OCI-LY7 (cell line): Measurements from ENCODE around the gene CLIP3. TPM values are rescaled to one million over a fixed set of nuclear protein-coding genes. Genes with fewer than 3 reads are reported as not detected.

ENCODE experiments used
- BruUV-seq: library from RNA; stranded (reverse); fragments of 400-500 nt; replicated peaks from 2 replicates; lab custom pipeline; 2021; lab: Mats Ljungman, UMichigan
- CTCF ChIA-PET: fragments of 300-600 bp; sonication (Branson Sonifier 250); formaldehyde crosslinking; loops from one replicate; lab custom pipeline; 2022; ENCODE audit warnings: antibody characterized with exemption; ENCODE audit not compliant: unreplicated experiment; lab: Charles Lee
- POLR2A ChIA-PET: fragments of 300-600 bp; sonication (Branson Sonifier 250); formaldehyde crosslinking; loops from one replicate; lab custom pipeline; 2022; ENCODE audit warnings: antibody characterized with exemption; lab: Charles Lee
- DNase-seq: peaks from one replicate; pipeline ENCODE4 v3.0.0-alpha.2; 2015; ENCODE audit warnings: low spot score
- H2AFZ ChIP-seq: fragments of 200-600 bp; sonication (generic), shearing (Covaris generic); 2 replicates; pipeline ENCODE4 v1.6.1; 2014; ENCODE audit warnings: mild to moderate bottlenecking, antibody characterized with exemption, low read length, moderate library complexity
- H3K27ac ChIP-seq: fragments of 200-600 bp; sonication (generic); 2 replicates; pipeline ENCODE4 v1.5.1; 2014; ENCODE audit warnings: mixed run types, low read depth, mild to moderate bottlenecking, moderate library complexity, low read length, inconsistent platforms; ENCODE audit not compliant: poor library complexity, severe bottlenecking
- H3K36me3 ChIP-seq: fragments of 200-600 bp; sonication (generic); 2 replicates; pipeline ENCODE4 v1.6.1; 2014; ENCODE audit warnings: mild to moderate bottlenecking, antibody characterized with exemption, low read length, moderate library complexity, mixed read lengths; ENCODE audit not compliant: insufficient read depth
- H3K4me1 ChIP-seq: fragments of 200-600 bp; sonication (generic); 2 replicates; pipeline ENCODE4 v1.5.1; 2014; ENCODE audit warnings: mild to moderate bottlenecking, low read length; ENCODE audit not compliant: insufficient read depth, poor library complexity, severe bottlenecking
- H3K4me2 ChIP-seq: fragments of 200-600 bp; sonication (generic); 2 replicates; pipeline ENCODE4 v1.6.1; 2014; ENCODE audit warnings: mild to moderate bottlenecking, low read length
- H3K4me3 ChIP-seq: fragments of 200-600 bp; sonication (generic); 2 replicates; pipeline ENCODE4 v1.5.1; 2014; ENCODE audit warnings: mild to moderate bottlenecking, low read depth, low read length; ENCODE audit not compliant: poor library complexity, severe bottlenecking
- H3K79me2 ChIP-seq: fragments of 200-600 bp; sonication (generic); 2 replicates; pipeline ENCODE4 v1.6.1; 2016; ENCODE audit warnings: low read depth, mild to moderate bottlenecking, low read length, moderate library complexity, mixed read lengths; ENCODE audit not compliant: insufficient read depth
- H3K9me2 ChIP-seq: fragments of 200-600 bp; sonication (generic); 2 replicates; pipeline ENCODE4 v1.6.1; 2016; ENCODE audit warnings: mild to moderate bottlenecking, low read length, mixed read lengths; ENCODE audit not compliant: insufficient read depth
- H3K9me3 ChIP-seq: fragments of 200-600 bp; sonication (generic); 2 replicates; pipeline ENCODE4 v1.6.1; 2014; ENCODE audit warnings: mild to moderate bottlenecking, mixed run types, low read length, mixed read lengths
- H4K20me1 ChIP-seq: fragments of 200-600 bp; sonication (generic); 2 replicates; pipeline ENCODE4 v1.6.1; 2014; ENCODE audit warnings: mild to moderate bottlenecking, antibody characterized with exemption, low read length, moderate library complexity, mixed read lengths; ENCODE audit not compliant: insufficient read depth
- CTCF ChIP-seq: fragments of 200-600 bp; sonication (generic); conservative IDR thresholded peaks from 2 replicates; pipeline ENCODE4 v1.5.1; 2014; ENCODE audit warnings: mild to moderate bottlenecking, antibody characterized with exemption, low read length, moderate library complexity, mixed read lengths
- EZH2phosphoT487 ChIP-seq: fragments of 200-600 bp; sonication (generic); IDR thresholded peaks from 2 replicates; pipeline ENCODE4 v1.6.1; 2018; ENCODE audit warnings: low read depth, borderline replicate concordance, mild to moderate bottlenecking, mixed run types, antibody characterized with exemption, low read length, moderate library complexity, mixed read lengths
- intact Hi-C: fragments of 100-400 bp; cut with micrococcal nuclease; formaldehyde crosslinking; loops from one replicate; pipeline ENCODE4 v1.10.0; 2022; ENCODE audit not compliant: unreplicated experiment
- total RNA-seq, 2 experiments: library from RNA; depleted of rRNA in 1 of 2; stranded (reverse); fragments of >200 nt in 1 of 2; shearing (Covaris generic) in 1 of 2; gene quantifications; 2 replicates each; pipeline ENCODE4 v1.2.3, GENCODE V29; 2014 to 2022

CLIP3 gene
- total RNA-seq, 2 experiments from 2014 or later, result 0.66 to 2.4 TPM

GRCh38 chr19:35987571-35987896, 45.1 kb downstream of the CLIP3 start:
- peaks cover 5% of the 10 kb centered on the region for H3K4me1 ChIP-seq
- no TSS peak for BruUV-seq
- no peaks in the 10 kb centered on the region for H3K36me3 ChIP-seq
- POLR2A ChIA-PET, result interaction anchor here (0.7 kb wide), 1 partner anchor 49 kb away, joined by 4 read pairs; no protein-coding TSS in a partner anchor
- no peaks in the 10 kb centered on the region for H4K20me1 ChIP-seq
- H3K9me3 ChIP-seq, result peaks cover 5% of the 10 kb centered on the region; the same call in 1 of the 2 replicates
- intact Hi-C loops, result no loop called here
- TF ChIP-seq CTCF, result peak; percentile 50; the same call in 1 of the 2 replicates
- TF ChIP-seq EZH2phosphoT487, result no peak
- H3K4me3 ChIP-seq, result peak overlapping the region; percentile 56
- no peaks in the 10 kb centered on the region for H3K9me2 ChIP-seq
- H2AFZ ChIP-seq, result no peak overlapping the region
- peak overlapping the region; percentile 61 for H3K4me2 ChIP-seq
- H3K79me2 ChIP-seq, result no peaks in the 10 kb centered on the region
- DNase-seq, result peak; percentile 12
- CTCF ChIA-PET, result no interaction called here
- H3K27ac ChIP-seq, result no peak overlapping the region

- no TSS peak for BruUV-seq
- H3K9me2 ChIP-seq, result no peaks in the 10 kb centered on the region
- no peaks in the 10 kb centered on the region for H3K79me2 ChIP-seq
- H2AFZ ChIP-seq, result no peak overlapping the region
- intact Hi-C loops, result no loop called here
- peak overlapping the region; percentile 61 for H3K4me2 ChIP-seq
- peak overlapping the region; percentile 56 for H3K4me3 ChIP-seq
- no peak overlapping the region for H3K27ac ChIP-seq
- no peaks in the 10 kb centered on the region for H4K20me1 ChIP-seq
- DNase-seq, result peak; percentile 39
- H3K9me3 ChIP-seq, result peaks cover 5% of the 10 kb centered on the region; the same call in 1 of the 2 replicates
- H3K36me3 ChIP-seq, result no peaks in the 10 kb centered on the region
- ChIA-PET CTCF (no interaction called here), POLR2A (interaction anchor here (0.7 kb wide), 1 partner anchor 50 kb away, joined by 4 read pairs; no protein-coding TSS in a partner anchor)
- H3K4me1 ChIP-seq, result peaks cover 5% of the 10 kb centered on the region
- TF ChIP-seq CTCF (no peak), EZH2phosphoT487 (no peak)
These were observed 45.8 kb downstream of the CLIP3 start for GRCh38 chr19:35986664-35987570.

GRCh38 chr19:35986111-35986510, 46.6 kb downstream of the CLIP3 start:
- POLR2A ChIA-PET, result no interaction called here
- CTCF ChIA-PET, result no interaction called here
- BruUV-seq, result no TSS peak
- H3K9me2 ChIP-seq, result no peaks in the 10 kb centered on the region
- no peaks in the 10 kb centered on the region for H4K20me1 ChIP-seq
- no peaks in the 10 kb centered on the region for H3K36me3 ChIP-seq
- TF ChIP-seq CTCF (no peak), EZH2phosphoT487 (no peak)
- no peak for DNase-seq
- no peak overlapping the region for H2AFZ ChIP-seq
- no peaks in the 10 kb centered on the region for H3K79me2 ChIP-seq
- H3K4me3 ChIP-seq, result no peak overlapping the region
- peaks cover 5% of the 10 kb centered on the region; the same call in 1 of the 2 replicates for H3K9me3 ChIP-seq
- peaks cover 5% of the 10 kb centered on the region for H3K4me1 ChIP-seq
- no peak overlapping the region for H3K4me2 ChIP-seq
- intact Hi-C loops, result no loop called here
- no peak overlapping the region for H3K27ac ChIP-seq
